Measurements from ENCODE around the gene DLD. TPM values are rescaled to one million over a fixed set of nuclear protein-coding genes. Genes with fewer than 3 reads are reported as not detected.

The DLD gene
- total RNA-seq, 1 experiment from 2014 or later: 72.1 TPM

DNA sequence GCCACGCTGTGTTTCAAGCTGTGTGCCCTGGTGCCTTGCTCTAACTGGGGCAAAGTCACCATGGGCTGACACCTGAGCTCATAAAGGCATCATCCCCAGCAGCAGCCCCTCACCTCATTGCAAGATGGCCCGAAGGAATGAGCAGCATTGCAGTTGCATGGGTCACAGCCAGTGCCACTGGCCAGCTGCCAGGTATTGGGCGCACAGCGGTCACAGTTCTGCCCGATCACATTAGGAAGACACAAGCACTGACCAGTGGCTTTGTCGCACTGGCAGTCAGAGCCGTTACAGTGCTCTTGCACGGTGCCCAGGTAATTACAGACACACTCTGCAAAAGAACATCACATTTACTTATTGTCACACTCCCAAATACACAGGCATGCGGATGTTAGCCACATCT lies 60.9 kb downstream of the DLD start (continued):
- TF ChIP-seq, protein P1, sequence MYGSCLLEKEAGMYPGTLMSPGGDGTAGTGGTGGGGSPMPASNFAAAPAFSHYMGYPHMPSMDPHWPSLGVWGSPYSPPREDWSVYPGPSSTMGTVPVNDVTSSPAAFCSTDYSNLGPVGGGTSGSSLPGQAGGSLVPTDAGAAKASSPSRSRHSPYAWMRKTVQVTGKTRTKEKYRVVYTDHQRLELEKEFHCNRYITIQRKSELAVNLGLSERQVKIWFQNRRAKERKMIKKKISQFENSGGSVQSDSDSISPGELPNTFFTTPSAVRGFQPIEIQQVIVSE (CRISPR knock-in tag; IDR thresholded peaks at IDR 0.05; ENCODE audit: borderline replicate concordance): no peak
- TF ChIP-seq, protein P2, sequence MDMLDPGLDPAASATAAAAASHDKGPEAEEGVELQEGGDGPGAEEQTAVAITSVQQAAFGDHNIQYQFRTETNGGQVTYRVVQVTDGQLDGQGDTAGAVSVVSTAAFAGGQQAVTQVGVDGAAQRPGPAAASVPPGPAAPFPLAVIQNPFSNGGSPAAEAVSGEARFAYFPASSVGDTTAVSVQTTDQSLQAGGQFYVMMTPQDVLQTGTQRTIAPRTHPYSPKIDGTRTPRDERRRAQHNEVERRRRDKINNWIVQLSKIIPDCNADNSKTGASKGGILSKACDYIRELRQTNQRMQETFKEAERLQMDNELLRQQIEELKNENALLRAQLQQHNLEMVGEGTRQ (CRISPR knock-in tag; IDR thresholded peaks at IDR 0.05): no peak
- TF ChIP-seq JUN (CRISPR knock-in tag; IDR thresholded peaks at IDR 0.05): no peak

DNA sequence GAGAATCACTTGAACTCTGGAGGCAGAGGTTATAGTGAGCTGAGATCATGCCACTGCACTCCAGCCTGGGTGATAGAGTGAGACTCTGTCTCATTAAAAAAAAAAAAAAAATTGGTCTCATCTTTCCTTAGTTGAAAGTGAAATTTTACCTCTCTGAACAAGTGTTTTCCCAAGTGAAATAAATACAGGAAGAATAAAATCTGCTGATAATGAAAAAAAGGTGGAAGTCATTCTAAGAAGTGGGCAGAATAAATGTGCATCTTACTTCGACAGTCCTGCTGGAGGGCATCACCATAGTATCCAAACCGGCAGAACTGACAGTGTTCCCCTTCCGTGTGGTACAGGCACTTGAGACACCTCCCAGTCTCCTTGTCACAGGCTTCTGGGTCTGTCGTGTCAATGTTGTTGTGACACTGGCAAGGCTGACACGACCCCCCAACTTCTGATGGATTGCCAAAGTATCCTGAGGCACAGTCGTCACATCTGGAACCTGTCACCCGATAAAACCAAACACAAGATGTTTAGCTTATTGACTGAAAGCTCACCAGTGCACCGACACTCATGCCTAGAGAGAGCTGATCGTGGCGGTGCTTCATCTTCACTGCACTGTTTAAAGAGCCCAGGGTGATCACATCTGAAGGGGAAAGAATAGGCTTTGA lies 62.4 kb downstream of the DLD start:
- Mint-ChIP-seq H3K27me3 (ENCODE audit: low read depth) (no peaks in the 10 kb centered on the region), H3K4me3 (no peak overlapping the region; the same call in 1 of the 2 replicates), H3K9me3 (no peaks in the 10 kb centered on the region), H3K36me3 (peaks cover 69% of the 10 kb centered on the region), H3K4me1 (peaks cover 28% of the 10 kb centered on the region), H3K27ac (peak overlapping the region; percentile 87)
- DNase-seq (ENCODE audit: low spot score): no peak
- ChIA-PET POLR2A (interaction anchor here (0.7 to 0.9 kb wide), 2 partner anchors 20 to 210 kb away, joined by 3 to 4 read pairs; no protein-coding TSS in a partner anchor), CTCF (no interaction called here)
- ATAC-seq: no peak
- no peak for TF ChIP-seq ZNF317 (CRISPR knock-in tag; IDR thresholded peaks at IDR 0.05; ENCODE audit: borderline replicate concordance, low read depth)
- no peak for TF ChIP-seq GRHL2 (CRISPR knock-in tag; IDR thresholded peaks at IDR 0.05; ENCODE audit: insufficient replicate concordance, severe bottlenecking)
- TF ChIP-seq, protein P3, sequence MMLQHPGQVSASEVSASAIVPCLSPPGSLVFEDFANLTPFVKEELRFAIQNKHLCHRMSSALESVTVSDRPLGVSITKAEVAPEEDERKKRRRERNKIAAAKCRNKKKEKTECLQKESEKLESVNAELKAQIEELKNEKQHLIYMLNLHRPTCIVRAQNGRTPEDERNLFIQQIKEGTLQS (CRISPR knock-in tag; conservative IDR thresholded peaks at IDR 0.05): no peak
- no peak for TF ChIP-seq ETV6 (CRISPR knock-in tag; IDR thresholded peaks at IDR 0.05)
- TF ChIP-seq PRRX2 (CRISPR knock-in tag; IDR thresholded peaks at IDR 0.05): no peak

DNA sequence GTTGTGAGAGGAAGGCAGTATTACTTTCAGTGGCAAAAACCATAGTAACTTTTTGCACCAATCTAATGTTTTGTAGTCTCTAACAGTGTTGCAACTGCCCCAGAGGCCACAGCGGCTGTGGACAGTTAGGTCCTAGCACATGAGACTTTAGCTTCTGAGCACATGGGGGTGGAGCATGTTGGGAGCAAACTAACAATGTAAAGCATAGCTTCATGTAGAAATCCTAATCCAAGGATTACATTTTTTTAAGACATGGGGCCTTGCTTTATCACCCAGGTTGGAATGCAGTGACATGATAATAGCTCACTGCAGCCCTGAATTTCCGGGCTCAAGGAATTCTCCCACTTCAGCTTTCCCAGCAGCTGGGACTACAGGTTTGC lies 62.9 kb downstream of the DLD start:
- no peak overlapping the region for H3K4me3 Mint-ChIP-seq
- CTCF ChIA-PET: no interaction called here
- no peaks in the 10 kb centered on the region for H3K27me3 Mint-ChIP-seq (ENCODE audit: low read depth)
- peak overlapping the region; percentile 87 for H3K27ac Mint-ChIP-seq
- no peak for TF ChIP-seq TCF7 (CRISPR knock-in tag; IDR thresholded peaks at IDR 0.05; ENCODE audit: low read depth)
- no peak for TF ChIP-seq ETV6 (CRISPR knock-in tag; IDR thresholded peaks at IDR 0.05)
- TF ChIP-seq, protein P4, sequence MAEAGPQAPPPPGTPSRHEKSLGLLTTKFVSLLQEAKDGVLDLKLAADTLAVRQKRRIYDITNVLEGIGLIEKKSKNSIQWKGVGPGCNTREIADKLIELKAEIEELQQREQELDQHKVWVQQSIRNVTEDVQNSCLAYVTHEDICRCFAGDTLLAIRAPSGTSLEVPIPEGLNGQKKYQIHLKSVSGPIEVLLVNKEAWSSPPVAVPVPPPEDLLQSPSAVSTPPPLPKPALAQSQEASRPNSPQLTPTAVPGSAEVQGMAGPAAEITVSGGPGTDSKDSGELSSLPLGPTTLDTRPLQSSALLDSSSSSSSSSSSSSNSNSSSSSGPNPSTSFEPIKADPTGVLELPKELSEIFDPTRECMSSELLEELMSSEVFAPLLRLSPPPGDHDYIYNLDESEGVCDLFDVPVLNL (CRISPR knock-in tag; IDR thresholded peaks at IDR 0.05; ENCODE audit: borderline replicate concordance, low read depth): no peak
- no peak for TF ChIP-seq RORB (CRISPR knock-in tag; IDR thresholded peaks at IDR 0.05)
- TF ChIP-seq, protein P5, sequence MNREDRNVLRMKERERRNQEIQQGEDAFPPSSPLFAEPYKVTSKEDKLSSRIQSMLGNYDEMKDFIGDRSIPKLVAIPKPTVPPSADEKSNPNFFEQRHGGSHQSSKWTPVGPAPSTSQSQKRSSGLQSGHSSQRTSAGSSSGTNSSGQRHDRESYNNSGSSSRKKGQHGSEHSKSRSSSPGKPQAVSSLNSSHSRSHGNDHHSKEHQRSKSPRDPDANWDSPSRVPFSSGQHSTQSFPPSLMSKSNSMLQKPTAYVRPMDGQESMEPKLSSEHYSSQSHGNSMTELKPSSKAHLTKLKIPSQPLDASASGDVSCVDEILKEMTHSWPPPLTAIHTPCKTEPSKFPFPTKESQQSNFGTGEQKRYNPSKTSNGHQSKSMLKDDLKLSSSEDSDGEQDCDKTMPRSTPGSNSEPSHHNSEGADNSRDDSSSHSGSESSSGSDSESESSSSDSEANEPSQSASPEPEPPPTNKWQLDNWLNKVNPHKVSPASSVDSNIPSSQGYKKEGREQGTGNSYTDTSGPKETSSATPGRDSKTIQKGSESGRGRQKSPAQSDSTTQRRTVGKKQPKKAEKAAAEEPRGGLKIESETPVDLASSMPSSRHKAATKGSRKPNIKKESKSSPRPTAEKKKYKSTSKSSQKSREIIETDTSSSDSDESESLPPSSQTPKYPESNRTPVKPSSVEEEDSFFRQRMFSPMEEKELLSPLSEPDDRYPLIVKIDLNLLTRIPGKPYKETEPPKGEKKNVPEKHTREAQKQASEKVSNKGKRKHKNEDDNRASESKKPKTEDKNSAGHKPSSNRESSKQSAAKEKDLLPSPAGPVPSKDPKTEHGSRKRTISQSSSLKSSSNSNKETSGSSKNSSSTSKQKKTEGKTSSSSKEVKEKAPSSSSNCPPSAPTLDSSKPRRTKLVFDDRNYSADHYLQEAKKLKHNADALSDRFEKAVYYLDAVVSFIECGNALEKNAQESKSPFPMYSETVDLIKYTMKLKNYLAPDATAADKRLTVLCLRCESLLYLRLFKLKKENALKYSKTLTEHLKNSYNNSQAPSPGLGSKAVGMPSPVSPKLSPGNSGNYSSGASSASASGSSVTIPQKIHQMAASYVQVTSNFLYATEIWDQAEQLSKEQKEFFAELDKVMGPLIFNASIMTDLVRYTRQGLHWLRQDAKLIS (CRISPR knock-in tag; IDR thresholded peaks at IDR 0.05; ENCODE audit: borderline replicate concordance): no peak
- TF ChIP-seq NR1H2 (CRISPR knock-in tag; IDR thresholded peaks at IDR 0.05): no peak
- no peak for TF ChIP-seq ZNF121 (CRISPR knock-in tag; IDR thresholded peaks at IDR 0.05)
- TF ChIP-seq, protein P6, sequence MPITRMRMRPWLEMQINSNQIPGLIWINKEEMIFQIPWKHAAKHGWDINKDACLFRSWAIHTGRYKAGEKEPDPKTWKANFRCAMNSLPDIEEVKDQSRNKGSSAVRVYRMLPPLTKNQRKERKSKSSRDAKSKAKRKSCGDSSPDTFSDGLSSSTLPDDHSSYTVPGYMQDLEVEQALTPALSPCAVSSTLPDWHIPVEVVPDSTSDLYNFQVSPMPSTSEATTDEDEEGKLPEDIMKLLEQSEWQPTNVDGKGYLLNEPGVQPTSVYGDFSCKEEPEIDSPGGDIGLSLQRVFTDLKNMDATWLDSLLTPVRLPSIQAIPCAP (CRISPR knock-in tag; IDR thresholded peaks at IDR 0.05): no peak
- ATAC-seq: no peak
- peaks cover 32% of the 10 kb centered on the region for H3K4me1 Mint-ChIP-seq
- peaks cover 69% of the 10 kb centered on the region for H3K36me3 Mint-ChIP-seq
- DNase-seq (ENCODE audit: low spot score): no peak
- POLR2A ChIA-PET: interaction anchor here (0.9 kb wide), 1 partner anchor 20 kb away, joined by 3 read pairs; no protein-coding TSS in a partner anchor
- no peaks in the 10 kb centered on the region for H3K9me3 Mint-ChIP-seq
